Duodenal mucosa (tissue), 2 donors: ENCODE data around the gene LIN52.
A peak's percentile ranks its signal among the peaks of the same experiment; 100 is the strongest.
"Not testable (repeated sequence)": the region's sequence is repeated elsewhere in the genome, so short reads cannot be mapped to it uniquely, and the experiment has no call there.

Experiments
- H3K27ac ChIP-seq: one replicate; pipeline ENCODE4 v1.7.0; 2013; ENCODE audit warnings: low read depth, low read length
- H3K27me3 ChIP-seq, 2 donors: one replicate each; pipeline ENCODE4 v1.7.0; 2013; ENCODE audit warnings: low read length in 2 of 2, control low read depth in 1 of 2; ENCODE audit not compliant: insufficient read depth in 2 of 2, control insufficient read depth in 1 of 2
- H3K36me3 ChIP-seq, 2 donors: one replicate each; pipeline ENCODE4 v1.7.0; 2013; ENCODE audit warnings: low read length in 2 of 2, control low read depth in 1 of 2; ENCODE audit not compliant: insufficient read depth in 2 of 2, control insufficient read depth in 1 of 2
- H3K4me1 ChIP-seq, 2 donors: one replicate each; pipeline ENCODE4 v1.7.0; 2013; ENCODE audit warnings: low read length in 2 of 2, control low read depth in 1 of 2; ENCODE audit not compliant: insufficient read depth in 2 of 2, control insufficient read depth in 1 of 2
- H3K4me3 ChIP-seq, 2 donors: one replicate each; pipeline ENCODE4 v1.7.0; 2013; ENCODE audit warnings: low read length in 2 of 2, low read depth in 1 of 2
- H3K9ac ChIP-seq, 2 donors: one replicate each; pipeline ENCODE4 v1.7.0; 2013; ENCODE audit warnings: low read length in 2 of 2, low read depth in 1 of 2
- H3K9me3 ChIP-seq, 2 donors: one replicate each; pipeline ENCODE4 v1.7.0; 2013; ENCODE audit warnings: low read length in 2 of 2, control low read depth in 1 of 2; ENCODE audit not compliant: control insufficient read depth in 1 of 2

LIN52 gene

GRCh38 chr14:74105381-74105780 lies 20.6 kb downstream of the LIN52 start:
- no peaks in the 10 kb centered on the region for H3K27me3 ChIP-seq
- no peak overlapping the region for H3K9ac ChIP-seq
- H3K27ac ChIP-seq: no peak overlapping the region
- no peaks in the 10 kb centered on the region for H3K4me1 ChIP-seq
- no peak overlapping the region for H3K4me3 ChIP-seq
- H3K36me3 ChIP-seq: peaks cover 3 to 11% of the 10 kb centered on the region in 2 donors
- no peaks in the 10 kb centered on the region for H3K9me3 ChIP-seq

- Histone ChIP-seq H3K27ac (no peak overlapping the region), H3K9me3 (no peaks in the 10 kb centered on the region), H3K9ac (no peak overlapping the region), H3K27me3 (no peaks in the 10 kb centered on the region), H3K4me3 (no peak overlapping the region), H3K36me3 (peaks cover 0 to 4% of the 10 kb centered on the region in 2 donors), H3K4me1 (no peaks in the 10 kb centered on the region)
Measured at GRCh38 chr14:74109369-74109768, 24.6 kb downstream of the LIN52 start.

- H3K27me3 ChIP-seq, H3K9ac ChIP-seq, H3K27ac ChIP-seq, H3K4me1 ChIP-seq, H3K36me3 ChIP-seq, H3K9me3 ChIP-seq, H3K4me3 ChIP-seq: not testable (repeated sequence)
Measured at GRCh38 chr14:74111395-74112216, 26.9 kb downstream of the LIN52 start.

- H3K9me3 ChIP-seq, H3K27ac ChIP-seq, H3K36me3 ChIP-seq, H3K27me3 ChIP-seq, H3K9ac ChIP-seq, H3K4me1 ChIP-seq, H3K4me3 ChIP-seq: not testable (repeated sequence)
Measured at GRCh38 chr14:74125487-74125886, 40.7 kb downstream of the LIN52 start.

GRCh38 chr14:74126315-74127013 lies 41.7 kb downstream of the LIN52 start:
- H3K36me3 ChIP-seq: no peaks in the 10 kb centered on the region
- no peak overlapping the region for H3K4me3 ChIP-seq
- no peak overlapping the region for H3K27ac ChIP-seq
- H3K27me3 ChIP-seq: no peaks in the 10 kb centered on the region
- no peak overlapping the region for H3K9ac ChIP-seq
- no peaks in the 10 kb centered on the region for H3K9me3 ChIP-seq
- H3K4me1 ChIP-seq: no peaks in the 10 kb centered on the region

- no peak overlapping the region for H3K4me3 ChIP-seq
- H3K4me1 ChIP-seq: peaks cover 0 to under 1% of the 10 kb centered on the region in 2 donors
- H3K27me3 ChIP-seq: no peaks in the 10 kb centered on the region
- no peaks in the 10 kb centered on the region for H3K9me3 ChIP-seq
- H3K27ac ChIP-seq: no peak overlapping the region
- no peak overlapping the region for H3K9ac ChIP-seq
- H3K36me3 ChIP-seq: no peaks in the 10 kb centered on the region
Measured at GRCh38 chr14:74127634-74128033, 42.9 kb downstream of the LIN52 start.

GRCh38 chr14:74133833-74134481 lies 49.2 kb downstream of the LIN52 start:
- Histone ChIP-seq H3K4me3 (peak overlapping the region; percentile 5 to 46), H3K36me3 (no peaks in the 10 kb centered on the region), H3K9ac (peak overlapping the region; percentile 4 to 29), H3K4me1 (peaks cover 23% of the 10 kb centered on the region in 2 donors), H3K27me3 (no peaks in the 10 kb centered on the region), H3K27ac (no peak overlapping the region), H3K9me3 (no peaks in the 10 kb centered on the region)

GRCh38 chr14:74134484-74134883 lies 49.7 kb downstream of the LIN52 start:
- no peaks in the 10 kb centered on the region for H3K9me3 ChIP-seq

GRCh38 chr14:74135426-74135825 lies 50.7 kb downstream of the LIN52 start:
- Histone ChIP-seq H3K9ac (no peak overlapping the region), H3K9me3 (no peaks in the 10 kb centered on the region), H3K4me1 (peaks cover 27 to 28% of the 10 kb centered on the region in 2 donors), H3K36me3 (no peaks in the 10 kb centered on the region), H3K27me3 (no peaks in the 10 kb centered on the region), H3K27ac (no peak overlapping the region), H3K4me3 (no peak overlapping the region)

More at GRCh38 chr14:74134484-74134883, 49.7 kb downstream of the LIN52 start:
- H3K36me3 ChIP-seq: no peaks in the 10 kb centered on the region
- H3K9ac ChIP-seq: peak overlapping the region; percentile 4 to 29
- H3K27ac ChIP-seq: no peak overlapping the region
- no peaks in the 10 kb centered on the region for H3K27me3 ChIP-seq
- H3K4me3 ChIP-seq: peak overlapping the region; percentile 5 to 46
- H3K4me1 ChIP-seq: peaks cover 23% of the 10 kb centered on the region in 2 donors

- Histone ChIP-seq H3K9ac (no peak overlapping the region), H3K4me3 (peak overlapping the region in 1 of 2 donors; percentile 18), H3K4me1 (peaks cover 26 to 28% of the 10 kb centered on the region in 2 donors), H3K9me3 (no peaks in the 10 kb centered on the region), H3K27ac (no peak overlapping the region), H3K27me3 (no peaks in the 10 kb centered on the region), H3K36me3 (no peaks in the 10 kb centered on the region)
Measured at GRCh38 chr14:74140374-74140850, 55.7 kb downstream of the LIN52 start.
